Fibroblast of skin of left quadriceps (primary cell): Measurements from ENCODE around the gene MGP.
A peak's percentile ranks its signal among the peaks of the same experiment; 100 is the strongest.

Experiments
- DNase-seq, 2 experiments: peaks; one replicate each; pipeline ENCODE4 v3.0.0-alpha.2; 2013; ENCODE audit warnings: low read depth in 2 of 2

Gene MGP

GRCh38 chr12:14885718-14886221 lies at the start of gene MGP:
MGP (minus strand) TSS chr12:14885854; CDS start chr12:14885791, 63 bp downstream.
- DNase-seq = peak in 1 of 2 experiments; percentile 24

GRCh38 chr12:14935031-14935430 lies 49.4 kb upstream of the MGP start:
- no peak for DNase-seq

GRCh38 chr12:14934511-14934910 lies 48.9 kb upstream of the MGP start:
- no peak for DNase-seq

GRCh38 chr12:14931791-14932560 lies 46.3 kb upstream of the MGP start:
- no peak for DNase-seq

GRCh38 chr12:14931359-14931758 lies 45.7 kb upstream of the MGP start:
- DNase-seq = no peak

- no peak for DNase-seq
Observed at GRCh38 chr12:14930299-14930698, 44.6 kb upstream of the MGP start.

- no peak for DNase-seq
Observed at GRCh38 chr12:14928931-14929330, 43.3 kb upstream of the MGP start.

GRCh38 chr12:14927267-14927666 lies 41.6 kb upstream of the MGP start:
- no peak for DNase-seq

GRCh38 chr12:14924541-14924940 lies 38.9 kb upstream of the MGP start:
- no peak for DNase-seq

GRCh38 chr12:14923944-14924343 lies 38.3 kb upstream of the MGP start:
- no peak for DNase-seq

- DNase-seq = no peak
Observed at GRCh38 chr12:14921218-14921617, 35.6 kb upstream of the MGP start.

- DNase-seq = no peak
Observed at GRCh38 chr12:14920475-14921126, 34.9 kb upstream of the MGP start.

- DNase-seq = no peak
Observed at GRCh38 chr12:14919455-14919854, 33.8 kb upstream of the MGP start.

- DNase-seq = no peak
Observed at GRCh38 chr12:14915736-14916135, 30.1 kb upstream of the MGP start.

- DNase-seq = no peak
Observed at GRCh38 chr12:14913381-14913781, 27.7 kb upstream of the MGP start.

- no peak for DNase-seq
Observed at GRCh38 chr12:14911131-14911530, 25.5 kb upstream of the MGP start.

GRCh38 chr12:14910090-14910915 lies 24.6 kb upstream of the MGP start:
- no peak for DNase-seq

GRCh38 chr12:14907953-14908352 lies 22.3 kb upstream of the MGP start:
- DNase-seq = no peak

- DNase-seq = no peak
Observed at GRCh38 chr12:14906114-14906513, 20.5 kb upstream of the MGP start.

GRCh38 chr12:14905269-14906004 lies 19.8 kb upstream of the MGP start:
- no peak for DNase-seq

GRCh38 chr12:14904854-14905253 lies 19.2 kb upstream of the MGP start:
- DNase-seq = no peak
